Retinal pigment epithelial cell (primary cell): ENCODE results near the gene RTTN.
"Not testable (repeated sequence)": the region's sequence is repeated elsewhere in the genome, so short reads cannot be mapped to it uniquely, and the experiment has no call there.

ENCODE experiments used
- DNase-seq: peaks from one replicate; pipeline ENCODE4 v3.0.0-alpha.2; 2010; ENCODE audit warnings: low read depth
- H3K4me3 ChIP-seq: 2 replicates; pipeline ENCODE4 v1.5.1; 2011; ENCODE audit warnings: mild to moderate bottlenecking, low read length, control low read depth, moderate library complexity
- CTCF ChIP-seq: conservative IDR thresholded peaks from 2 replicates; pipeline ENCODE4 v1.5.1; 2011; ENCODE audit warnings: low read depth, low read length, control low read depth, inconsistent platforms

The RTTN gene

GRCh38 chr18:70121842-70122241, 83.6 kb downstream of the RTTN start:
- DNase-seq = no peak
- no peak overlapping the region for H3K4me3 ChIP-seq
- TF ChIP-seq CTCF = no peak

- DNase-seq = no peak
- no peak overlapping the region for H3K4me3 ChIP-seq
Observed at GRCh38 chr18:70116949-70117348, 88.5 kb downstream of the RTTN start.

GRCh38 chr18:70113511-70113910, 92.0 kb downstream of the RTTN start:
- TF ChIP-seq CTCF = no peak
- DNase-seq = no peak
- H3K4me3 ChIP-seq = no peak overlapping the region

More at GRCh38 chr18:70116949-70117348, 88.5 kb downstream of the RTTN start:
- no peak for TF ChIP-seq CTCF

GRCh38 chr18:70110678-70111077, 94.8 kb downstream of the RTTN start:
- no peak overlapping the region for H3K4me3 ChIP-seq
- TF ChIP-seq CTCF = no peak
- no peak for DNase-seq

GRCh38 chr18:70107091-70107490, 98.4 kb downstream of the RTTN start:
- TF ChIP-seq CTCF = no peak
- no peak for DNase-seq

GRCh38 chr18:70102854-70103253, 102.6 kb downstream of the RTTN start:
- DNase-seq, H3K4me3 ChIP-seq: not testable (repeated sequence)

More at GRCh38 chr18:70107091-70107490, 98.4 kb downstream of the RTTN start:
- H3K4me3 ChIP-seq = no peak overlapping the region

GRCh38 chr18:70089858-70090257, 115.6 kb downstream of the RTTN start:
- TF ChIP-seq CTCF = no peak
- no peak for DNase-seq
- no peak overlapping the region for H3K4me3 ChIP-seq

GRCh38 chr18:70086085-70086484, 119.4 kb downstream of the RTTN start:
- no peak for TF ChIP-seq CTCF
- no peak overlapping the region for H3K4me3 ChIP-seq
- no peak for DNase-seq
